T-cell (primary cell): ENCODE data around the gene GPR75. TPM values are rescaled to one million over a fixed set of nuclear protein-coding genes. Genes with fewer than 3 reads are reported as not detected.

Source experiments
- ATAC-seq, 4 experiments: fragments of 200-7000 bp in 3 of 4; fragments of 150-1000 bp in 1 of 4; cut with Tn5 transposase; replicated peaks in 1 of 4; 1 replicate in 3 of 4; 2 replicates in 1 of 4; pipeline ENCODE4 v1.10.0; 2021; ENCODE audit warnings: moderate library complexity in 3 of 4, mild to moderate bottlenecking in 2 of 4, moderate number of reproducible peaks in 1 of 4
- CTCF ChIA-PET, 2 donors: fragments of 300-600 bp; sonication (Branson Sonifier 250); formaldehyde crosslinking; loops; one replicate each; lab custom pipeline; 2022; ENCODE audit warnings: antibody characterized with exemption in 2 of 2; lab: Charles Lee
- POLR2A ChIA-PET, 2 donors: fragments of 300-600 bp; sonication (Branson Sonifier 250); formaldehyde crosslinking; loops; one replicate each; lab custom pipeline; 2022; ENCODE audit warnings: antibody characterized with exemption in 2 of 2; lab: Charles Lee
- DNase-seq, 35 experiments: peaks; one replicate each; pipeline versions ENCODE4 v3.0.0 to v3.0.0-alpha.2; 2013 to 2023
- H3K27ac ChIP-seq: one replicate; pipeline ENCODE4 v1.5.1; 2013; ENCODE audit warnings: low read length
- H3K27me3 ChIP-seq, 2 experiments: replicated peaks in 1 of 2; 1 replicate in 1 of 2; 2 replicates in 1 of 2; pipeline versions ENCODE4 v1.6.1 to v1.7.0; 2013; ENCODE audit warnings: low read length in 1 of 2, mixed read lengths in 1 of 2; ENCODE audit not compliant: control insufficient read depth in 2 of 2, insufficient read depth in 2 of 2; ENCODE audit errors: extremely low read depth in 1 of 2
- H3K36me3 ChIP-seq, 2 donors: 1 replicate in 1 of 2; 2 replicates in 1 of 2; pipeline versions ENCODE4 v1.6.1 to v1.7.0; 2013; ENCODE audit warnings: low read length in 1 of 2; ENCODE audit not compliant: control insufficient read depth in 2 of 2, insufficient read depth in 1 of 2; ENCODE audit errors: extremely low read depth in 1 of 2
- H3K4me1 ChIP-seq, 2 experiments: 1 replicate in 1 of 2; 2 replicates in 1 of 2; pipeline versions ENCODE4 v1.6.1 to v1.7.0; 2013; ENCODE audit warnings: low read length in 2 of 2, mixed read lengths in 1 of 2; ENCODE audit not compliant: insufficient read depth in 2 of 2, control insufficient read depth in 1 of 2; ENCODE audit errors: extremely low read depth in 1 of 2
- H3K4me3 ChIP-seq, 2 donors: 1 replicate in 1 of 2; 2 replicates in 1 of 2; pipeline versions ENCODE4 v1.5.1 to v1.7.0; 2013; ENCODE audit warnings: mild to moderate bottlenecking in 2 of 2, low read length in 1 of 2, moderate library complexity in 1 of 2; ENCODE audit not compliant: control insufficient read depth in 1 of 2; ENCODE audit errors: extremely low read depth in 1 of 2
- H3K9me3 ChIP-seq: 2 replicates; pipeline ENCODE4 v1.7.0; 2013
- H3K27ac Mint-ChIP-seq, 2 donors: one replicate each; pipeline ENCODE4 v1.8.0; 2020 to 2021; ENCODE audit warnings: mild to moderate bottlenecking in 2 of 2, mixed read lengths in 2 of 2
- H3K27me3 Mint-ChIP-seq, 2 donors: one replicate each; pipeline ENCODE4 v1.8.0; 2021 to 2022; ENCODE audit warnings: mixed read lengths in 2 of 2
- H3K36me3 Mint-ChIP-seq: one replicate; pipeline ENCODE4 v1.8.0; 2021; ENCODE audit warnings: mixed read lengths
- H3K4me1 Mint-ChIP-seq, 3 donors: one replicate each; pipeline ENCODE4 v1.8.0; 2020 to 2022; ENCODE audit warnings: mixed read lengths in 3 of 3, mild to moderate bottlenecking in 1 of 3
- H3K4me3 Mint-ChIP-seq, 3 donors: one replicate each; pipeline ENCODE4 v1.8.0; 2020 to 2022; ENCODE audit warnings: mild to moderate bottlenecking in 3 of 3, mixed read lengths in 3 of 3, moderate library complexity in 3 of 3
- H3K9me3 Mint-ChIP-seq, 3 donors: one replicate each; pipeline ENCODE4 v1.8.0; 2020 to 2022; ENCODE audit warnings: mixed read lengths in 3 of 3
- WGBS: methylation state at CpG from one replicate; pipeline ENCODE4 v1.1.5; 2013; ENCODE audit warnings: missing lambda C conversion rate; ENCODE audit not compliant: insufficient coverage; 5-methylcytosine and 5-hydroxymethylcytosine counted together
- total RNA-seq, 35 experiments: library from RNA in 6 of 35; stranded (reverse) in 6 of 35; fragments of 120-200 nt in 1 of 35; gene quantifications; one replicate each; pipeline versions ENCODE4 v1.2.1 to v1.2.4 and lab custom pipeline; 2013 to 2026

GPR75 gene
- total RNA-seq, 5 donors from 2014 or later (not counting 1 experiment from before 2014, with no cell fraction given), result 2.3 to 3.4 (median 3.0) TPM

- Mint-ChIP-seq H3K27me3 (no peaks in the 10 kb centered on the region), H3K9me3 (no peaks in the 10 kb centered on the region), H3K27ac (no peak overlapping the region), H3K4me3 (no peak overlapping the region), H3K4me1 (peaks cover 0 to 6% (median 0%) of the 10 kb centered on the region in 3 donors), H3K36me3 (peaks cover 72% of the 10 kb centered on the region)
- DNase-seq (no peak), ATAC-seq (no peak)
- H3K27me3 ChIP-seq, result no peaks in the 10 kb centered on the region
- H3K4me1 ChIP-seq, result no peaks in the 10 kb centered on the region
- H3K9me3 ChIP-seq, result no peaks in the 10 kb centered on the region
- POLR2A ChIA-PET, result interaction anchor here in 1 of 2 donors (0.6 kb wide), 1 partner anchor 95 kb away, joined by 4 read pairs; no protein-coding TSS in a partner anchor
- CTCF ChIA-PET, result no interaction called here
- WGBS, result no CpG with 5 or more reads among the region's 5 CpGs
- H3K36me3 ChIP-seq, result peaks cover 8 to 81% of the 10 kb centered on the region in 2 donors
- H3K27ac ChIP-seq, result no peak overlapping the region
- H3K4me3 ChIP-seq, result no peak overlapping the region
These were observed 26.9 kb upstream of the GPR75 start for GRCh38 chr2:53886406-53887280.

- Mint-ChIP-seq H3K4me3 (no peak overlapping the region), H3K9me3 (no peaks in the 10 kb centered on the region), H3K27me3 (no peaks in the 10 kb centered on the region), H3K4me1 (peaks cover 0 to 6% (median 0%) of the 10 kb centered on the region in 3 donors), H3K27ac (no peak overlapping the region), H3K36me3 (peaks cover 71% of the 10 kb centered on the region)
- POLR2A ChIA-PET, result interaction anchor here in 1 of 2 donors (0.6 kb wide), 1 partner anchor 12 kb away, joined by 5 read pairs; no protein-coding TSS in a partner anchor
- CTCF ChIA-PET, result no interaction called here
- ATAC-seq, result no peak
- Histone ChIP-seq H3K27ac (no peak overlapping the region), H3K4me1 (no peaks in the 10 kb centered on the region), H3K9me3 (no peaks in the 10 kb centered on the region), H3K36me3 (peaks cover 4 to 69% of the 10 kb centered on the region in 2 donors), H3K27me3 (no peaks in the 10 kb centered on the region), H3K4me3 (no peak overlapping the region)
- no peak for DNase-seq
- no CpG with 5 or more reads among the region's 1 CpG for WGBS
These were observed 25.1 kb upstream of the GPR75 start for GRCh38 chr2:53884883-53885282.

- POLR2A ChIA-PET, result no interaction called here
These were observed 22.2 kb upstream of the GPR75 start for GRCh38 chr2:53881986-53882385.

GRCh38 chr2:53881360-53881759 lies 21.6 kb upstream of the GPR75 start:
- H3K36me3 ChIP-seq, result peaks cover 4 to 48% of the 10 kb centered on the region in 2 donors
- no peak for ATAC-seq
- CTCF ChIA-PET, result no interaction called here
- Mint-ChIP-seq H3K36me3 (peaks cover 66% of the 10 kb centered on the region), H3K9me3 (no peaks in the 10 kb centered on the region), H3K4me3 (no peak overlapping the region), H3K27ac (no peak overlapping the region), H3K27me3 (no peaks in the 10 kb centered on the region), H3K4me1 (no peaks in the 10 kb centered on the region)
- H3K4me1 ChIP-seq, result no peaks in the 10 kb centered on the region
- H3K4me3 ChIP-seq, result no peak overlapping the region
- no CpG with 5 or more reads among the region's 2 CpGs for WGBS
- no peak overlapping the region for H3K27ac ChIP-seq
- POLR2A ChIA-PET, result no interaction called here
- H3K9me3 ChIP-seq, result no peaks in the 10 kb centered on the region
- no peaks in the 10 kb centered on the region for H3K27me3 ChIP-seq
- no peak for DNase-seq

More at GRCh38 chr2:53881986-53882385, 22.2 kb upstream of the GPR75 start:
- Mint-ChIP-seq H3K36me3 (peaks cover 72% of the 10 kb centered on the region), H3K27me3 (no peaks in the 10 kb centered on the region), H3K4me3 (no peak overlapping the region), H3K4me1 (peaks cover 0 to 5% (median 0%) of the 10 kb centered on the region in 3 donors), H3K9me3 (no peaks in the 10 kb centered on the region), H3K27ac (no peak overlapping the region)
- DNase-seq (no peak), ATAC-seq (no peak)
- peaks cover 4 to 50% of the 10 kb centered on the region in 2 donors for H3K36me3 ChIP-seq
- H3K4me1 ChIP-seq, result no peaks in the 10 kb centered on the region
- no peaks in the 10 kb centered on the region for H3K27me3 ChIP-seq
- CTCF ChIA-PET, result interaction anchor here in 1 of 2 donors (0.6 kb wide), 1 partner anchor 1042 kb away, joined by 8 read pairs; no protein-coding TSS in a partner anchor
- H3K9me3 ChIP-seq, result no peaks in the 10 kb centered on the region
- H3K4me3 ChIP-seq, result no peak overlapping the region
- H3K27ac ChIP-seq, result no peak overlapping the region

- Histone ChIP-seq H3K27me3 (no peaks in the 10 kb centered on the region), H3K4me3 (no peak overlapping the region), H3K27ac (no peak overlapping the region), H3K36me3 (peaks cover 4 to 48% of the 10 kb centered on the region in 2 donors), H3K9me3 (no peaks in the 10 kb centered on the region), H3K4me1 (no peaks in the 10 kb centered on the region)
- DNase-seq (no peak), ATAC-seq (no peak)
- no peaks in the 10 kb centered on the region for H3K4me1 Mint-ChIP-seq
- no CpG with 5 or more reads among the region's 3 CpGs for WGBS
- H3K27me3 Mint-ChIP-seq, result no peaks in the 10 kb centered on the region
- CTCF ChIA-PET, result no interaction called here
- no peak overlapping the region for H3K4me3 Mint-ChIP-seq
- POLR2A ChIA-PET, result no interaction called here
- no peaks in the 10 kb centered on the region for H3K9me3 Mint-ChIP-seq
- H3K27ac Mint-ChIP-seq, result no peak overlapping the region
- peaks cover 65% of the 10 kb centered on the region for H3K36me3 Mint-ChIP-seq
These were observed 21.0 kb upstream of the GPR75 start for GRCh38 chr2:53880756-53881155.

GRCh38 chr2:53877556-53877955 lies 17.8 kb upstream of the GPR75 start:
- H3K4me1 ChIP-seq, result no peaks in the 10 kb centered on the region
- H3K4me3 Mint-ChIP-seq, result no peak overlapping the region
- no peak overlapping the region for H3K4me3 ChIP-seq
- POLR2A ChIA-PET, result no interaction called here
- H3K27ac Mint-ChIP-seq, result no peak overlapping the region
- no peaks in the 10 kb centered on the region for H3K4me1 Mint-ChIP-seq
- no peaks in the 10 kb centered on the region for H3K9me3 ChIP-seq
- CTCF ChIA-PET, result no interaction called here
- peaks cover 56% of the 10 kb centered on the region for H3K36me3 Mint-ChIP-seq
- H3K9me3 Mint-ChIP-seq, result no peaks in the 10 kb centered on the region
- no CpG with 5 or more reads among the region's 2 CpGs for WGBS
- H3K27me3 ChIP-seq, result no peaks in the 10 kb centered on the region
- ATAC-seq (no peak), DNase-seq (no peak)
- H3K36me3 ChIP-seq, result peaks cover 4 to 53% of the 10 kb centered on the region in 2 donors
- H3K27ac ChIP-seq, result no peak overlapping the region
- H3K27me3 Mint-ChIP-seq, result no peaks in the 10 kb centered on the region
